Measurements from ENCODE around the gene OR51V1.
A peak's percentile ranks its signal among the peaks of the same experiment; 100 is the strongest.
"Not testable (repeated sequence)": the region's sequence is repeated elsewhere in the genome, so short reads cannot be mapped to it uniquely, and the experiment has no call there.

The OR51V1 gene

DNA sequence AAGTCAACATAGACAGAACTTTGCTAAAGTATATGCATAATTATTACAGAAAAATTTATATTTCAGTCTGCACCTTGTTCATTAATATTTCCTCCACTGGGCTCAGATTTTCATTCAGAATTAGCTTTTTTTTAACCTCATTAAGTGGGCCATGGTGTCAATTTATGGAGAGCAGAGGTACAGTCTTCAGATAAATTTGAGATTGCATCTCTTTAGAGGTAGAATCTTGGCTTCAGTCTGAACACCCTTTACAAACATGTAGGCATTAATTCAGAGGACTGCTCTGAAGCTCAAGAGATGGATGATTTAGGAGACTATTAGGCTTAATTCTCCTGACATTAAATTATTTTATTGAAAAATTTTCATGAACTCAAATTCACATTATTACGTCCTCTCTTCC lies 29.8 kb upstream of the OR51V1 start:
- no peak for DNase-seq

GRCh38 chr11:5229796-5230195 lies 29.3 kb upstream of the OR51V1 start:
- DNase-seq: no peak

DNA sequence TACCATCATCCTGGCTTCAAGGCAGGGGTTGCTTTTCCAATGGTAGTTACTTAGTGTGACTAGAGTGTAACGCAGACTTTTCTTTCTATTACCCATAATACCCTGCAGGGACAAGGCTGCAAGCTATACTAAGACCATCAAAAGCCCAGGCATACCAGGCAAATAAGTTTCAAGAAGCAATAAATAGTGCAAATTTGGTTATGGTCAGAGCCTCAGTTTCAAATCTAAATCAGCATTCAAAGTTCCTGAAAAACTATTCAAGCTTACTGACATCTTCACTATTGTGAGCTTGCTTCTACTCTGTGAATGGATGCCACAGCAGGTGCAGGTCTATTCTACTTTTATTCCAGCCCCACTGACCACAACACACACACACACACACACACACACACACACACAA lies 28.9 kb upstream of the OR51V1 start:
- DNase-seq: no peak

DNA sequence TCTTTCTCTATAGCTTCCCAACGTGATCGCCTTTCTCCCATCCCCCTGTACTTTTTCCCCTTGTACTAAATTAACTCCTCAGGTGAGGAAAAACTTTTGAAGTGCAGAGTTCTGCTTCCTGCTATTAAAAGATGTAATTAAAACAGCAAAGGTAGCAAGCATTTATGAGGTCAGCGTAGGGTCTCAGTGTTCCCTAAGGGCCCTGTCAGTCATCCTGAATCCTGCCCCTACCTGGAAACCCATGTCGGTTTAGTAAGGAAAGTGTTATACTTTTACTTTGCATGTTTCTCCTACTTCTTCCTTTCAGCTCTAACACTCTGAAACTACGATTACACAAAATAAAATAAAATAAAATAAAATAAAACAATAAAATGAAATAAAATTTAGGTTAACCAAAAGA lies 27.6 kb upstream of the OR51V1 start:
- no peak for DNase-seq

DNA sequence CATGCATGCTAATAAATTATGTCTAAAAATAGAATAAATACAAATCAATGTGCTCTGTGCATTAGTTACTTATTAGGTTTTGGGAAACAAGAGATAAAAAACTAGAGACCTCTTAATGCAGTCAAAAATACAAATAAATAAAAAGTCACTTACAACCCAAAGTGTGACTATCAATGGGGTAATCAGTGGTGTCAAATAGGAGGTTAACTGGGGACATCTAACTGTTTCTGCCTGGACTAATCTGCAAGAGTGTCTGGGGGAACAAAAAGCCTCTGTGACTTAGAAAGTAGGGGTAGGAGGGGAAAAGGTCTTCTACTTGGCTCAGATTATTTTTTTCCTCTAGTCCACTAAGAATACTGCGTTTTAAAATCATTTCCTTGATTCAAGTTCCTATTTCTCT lies 27.2 kb upstream of the OR51V1 start:
- no peak for DNase-seq

DNA sequence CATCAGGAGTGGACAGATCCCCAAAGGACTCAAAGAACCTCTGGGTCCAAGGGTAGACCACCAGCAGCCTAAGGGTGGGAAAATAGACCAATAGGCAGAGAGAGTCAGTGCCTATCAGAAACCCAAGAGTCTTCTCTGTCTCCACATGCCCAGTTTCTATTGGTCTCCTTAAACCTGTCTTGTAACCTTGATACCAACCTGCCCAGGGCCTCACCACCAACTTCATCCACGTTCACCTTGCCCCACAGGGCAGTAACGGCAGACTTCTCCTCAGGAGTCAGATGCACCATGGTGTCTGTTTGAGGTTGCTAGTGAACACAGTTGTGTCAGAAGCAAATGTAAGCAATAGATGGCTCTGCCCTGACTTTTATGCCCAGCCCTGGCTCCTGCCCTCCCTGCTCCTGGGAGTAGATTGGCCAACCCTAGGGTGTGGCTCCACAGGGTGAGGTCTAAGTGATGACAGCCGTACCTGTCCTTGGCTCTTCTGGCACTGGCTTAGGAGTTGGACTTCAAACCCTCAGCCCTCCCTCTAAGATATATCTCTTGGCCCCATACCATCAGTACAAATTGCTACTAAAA lies 26.3 kb upstream of the OR51V1 start, which contains the start of gene HBB:
Gene HBB, minus strand, starts transcription at position 340 of the 579 bp plus-strand sequence. Its CDS starts 50 bp downstream, at position 290.
- no peak for DNase-seq

DNA sequence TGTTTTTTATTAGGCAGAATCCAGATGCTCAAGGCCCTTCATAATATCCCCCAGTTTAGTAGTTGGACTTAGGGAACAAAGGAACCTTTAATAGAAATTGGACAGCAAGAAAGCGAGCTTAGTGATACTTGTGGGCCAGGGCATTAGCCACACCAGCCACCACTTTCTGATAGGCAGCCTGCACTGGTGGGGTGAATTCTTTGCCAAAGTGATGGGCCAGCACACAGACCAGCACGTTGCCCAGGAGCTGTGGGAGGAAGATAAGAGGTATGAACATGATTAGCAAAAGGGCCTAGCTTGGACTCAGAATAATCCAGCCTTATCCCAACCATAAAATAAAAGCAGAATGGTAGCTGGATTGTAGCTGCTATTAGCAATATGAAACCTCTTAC lies 25.0 kb upstream of the OR51V1 start:
- DNase-seq: no peak

DNA sequence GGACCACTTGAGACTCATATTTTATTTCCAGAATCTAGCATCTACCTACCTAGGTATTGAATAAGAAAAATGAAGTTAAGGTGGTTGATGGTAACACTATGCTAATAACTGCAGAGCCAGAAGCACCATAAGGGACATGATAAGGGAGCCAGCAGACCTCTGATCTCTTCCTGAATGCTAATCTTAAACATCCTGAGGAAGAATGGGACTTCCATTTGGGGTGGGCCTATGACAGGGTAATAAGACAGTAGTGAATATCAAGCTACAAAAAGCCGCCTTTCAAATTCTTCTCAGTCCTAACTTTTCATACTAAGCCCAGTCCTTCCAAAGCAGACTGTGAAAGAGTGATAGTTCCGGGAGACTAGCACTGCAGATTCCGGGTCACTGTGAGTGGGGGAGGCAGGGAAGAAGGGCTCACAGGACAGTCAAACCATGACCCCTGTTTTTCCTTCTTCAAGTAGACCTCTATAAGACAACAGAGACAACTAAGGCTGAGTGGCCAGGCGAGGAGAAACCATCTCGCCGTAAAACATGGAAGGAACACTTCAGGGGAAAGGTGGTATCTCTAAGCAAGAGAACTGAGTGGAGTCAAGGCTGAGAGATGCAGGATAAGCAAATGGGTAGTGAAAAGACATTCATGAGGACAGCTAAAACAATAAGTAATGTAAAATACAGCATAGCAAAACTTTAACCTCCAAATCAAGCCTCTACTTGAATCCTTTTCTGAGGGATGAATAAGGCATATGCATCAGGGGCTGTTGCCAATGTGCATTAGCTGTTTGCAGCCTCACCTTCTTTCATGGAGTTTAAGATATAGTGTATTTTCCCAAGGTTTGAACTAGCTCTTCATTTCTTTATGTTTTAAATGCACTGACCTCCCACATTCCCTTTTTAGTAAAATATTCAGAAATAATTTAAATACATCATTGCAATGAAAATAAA lies 24.3 kb upstream of the OR51V1 start:
- no peak for DNase-seq

- DNase-seq: no peak
Observed at GRCh38 chr11:5223686-5224085, 23.2 kb upstream of the OR51V1 start.

DNA sequence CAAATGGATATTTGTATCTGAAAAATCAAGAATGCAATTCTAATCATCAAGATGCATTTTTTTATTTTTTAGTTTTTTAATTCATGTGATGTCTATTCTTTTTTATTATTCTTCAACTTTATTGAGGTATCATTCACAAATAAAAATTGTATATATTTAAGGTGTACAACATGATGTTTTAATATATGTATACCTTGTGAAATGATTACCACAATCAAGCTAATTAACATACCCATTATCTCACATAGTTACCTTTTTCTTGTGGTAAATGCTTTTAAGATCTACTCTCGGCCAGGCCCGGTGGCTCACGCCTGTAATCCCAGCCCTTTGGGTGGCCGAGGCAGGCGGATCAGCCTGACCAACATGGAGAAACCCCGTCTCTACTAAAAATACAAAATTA lies 22.7 kb upstream of the OR51V1 start:
- DNase-seq: no peak

DNA sequence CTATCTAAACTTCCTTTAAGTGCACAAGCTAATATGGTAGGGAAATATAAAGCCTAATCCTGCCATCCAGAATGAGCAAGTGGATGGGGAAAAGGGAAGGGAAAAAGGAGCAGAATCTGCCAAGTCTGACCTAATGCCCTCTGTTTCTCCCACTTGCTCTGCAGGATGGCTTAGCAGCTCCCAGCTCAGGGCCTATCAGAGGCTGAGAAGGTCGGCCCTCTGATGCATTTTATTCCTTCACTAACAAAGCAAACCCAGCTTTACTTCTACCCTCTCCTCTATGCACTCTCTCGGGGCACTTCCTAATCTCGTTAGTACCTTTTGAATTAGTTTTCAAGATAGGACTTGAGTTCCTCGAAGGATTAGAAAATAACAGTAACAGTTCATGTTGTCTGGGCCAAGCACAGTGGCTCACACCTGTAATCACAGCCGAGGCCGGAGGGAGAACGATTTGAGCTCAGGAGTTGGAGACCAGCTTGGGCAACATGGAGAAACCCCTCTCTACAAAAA lies 9.9 kb upstream of the OR51V1 start:
- DNase-seq: no peak

- DNase-seq: peak; percentile 28 to 48
Observed at GRCh38 chr11:5204787-5205186, 4.3 kb upstream of the OR51V1 start.

DNA sequence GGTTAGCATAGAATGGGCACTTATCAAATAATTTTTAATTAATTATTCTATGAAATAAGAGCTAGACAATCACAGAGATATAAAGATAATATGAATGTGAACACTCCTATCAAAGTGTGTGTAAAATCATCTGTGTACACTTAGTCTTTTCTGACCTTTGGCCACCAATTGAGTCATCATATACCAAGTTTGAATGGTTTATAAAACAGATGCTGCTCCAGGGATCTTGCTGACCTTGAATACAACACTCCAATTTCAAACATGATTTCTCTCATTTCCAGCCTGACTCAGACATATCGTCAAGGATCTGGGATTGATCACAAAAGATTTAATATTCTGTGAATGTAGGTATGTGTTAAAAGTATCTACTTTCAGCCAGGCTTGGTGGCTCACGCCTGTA lies 2.9 kb upstream of the OR51V1 start:
- DNase-seq: no peak

DNA sequence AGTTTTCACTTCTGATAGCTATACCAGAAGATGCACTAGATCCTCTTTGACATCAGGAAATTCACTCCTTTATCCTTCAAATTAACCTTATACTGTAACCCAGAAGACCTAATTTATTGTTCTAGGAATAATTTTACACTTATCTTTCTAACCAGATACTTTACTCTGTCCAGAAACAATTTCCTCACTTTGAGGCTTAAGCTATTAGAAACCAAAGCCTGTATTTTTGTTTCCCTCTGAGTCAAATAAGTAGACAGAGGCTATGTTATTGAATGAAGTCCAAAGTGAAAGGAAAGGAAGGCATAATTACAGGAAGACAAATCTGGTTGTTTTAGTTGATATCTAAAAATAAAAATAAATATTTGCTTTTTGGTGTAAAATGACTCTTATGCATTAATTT lies 2.2 kb downstream of the OR51V1 start:
- no peak for DNase-seq

GRCh38 chr11:5197536-5197935 lies 2.9 kb downstream of the OR51V1 start:
- DNase-seq: peak; percentile 71 to 78

DNA sequence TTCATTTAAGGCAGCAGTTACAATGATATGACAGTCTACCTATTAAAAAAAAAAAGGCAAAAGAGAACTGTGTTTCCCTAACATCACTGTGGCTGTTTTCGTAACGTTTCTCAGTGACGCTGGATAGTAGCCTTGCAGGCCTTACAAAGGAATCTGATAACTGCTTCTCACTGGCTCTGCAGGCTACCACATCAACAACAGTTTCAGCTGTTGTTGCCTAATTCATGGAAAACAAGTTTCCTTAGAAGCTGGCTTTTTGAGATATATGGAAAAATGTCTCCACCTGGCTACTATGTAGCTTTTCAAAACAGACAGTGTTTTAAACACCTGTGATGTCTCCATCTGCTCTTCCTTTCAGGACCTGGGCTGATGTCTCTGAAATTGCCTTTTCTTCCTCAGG lies 3.8 kb downstream of the OR51V1 start:
- no peak for DNase-seq

GRCh38 chr11:5196067-5196466 lies 4.4 kb downstream of the OR51V1 start:
- DNase-seq: no peak

- DNase-seq: no peak
Observed at GRCh38 chr11:5192738-5193137, 7.7 kb downstream of the OR51V1 start.

DNA sequence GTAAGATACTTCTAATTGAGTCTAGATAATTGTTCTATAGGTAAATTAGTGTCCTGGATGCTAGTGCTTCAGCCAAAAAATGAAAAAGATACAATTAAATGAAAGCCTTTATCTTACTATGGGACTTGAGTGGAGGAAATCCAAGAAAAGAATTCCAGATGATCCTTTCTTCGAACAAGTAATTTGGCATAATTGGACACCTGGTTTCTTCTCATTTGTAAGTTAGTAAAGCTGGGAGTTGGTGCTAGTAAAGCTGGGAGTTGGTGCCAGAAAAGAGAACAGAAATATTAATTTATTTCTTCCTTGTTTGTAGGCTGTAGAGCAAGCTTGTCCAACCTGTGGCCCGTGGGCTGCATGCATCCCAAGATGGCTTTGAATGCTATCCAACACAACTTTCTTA lies 12.3 kb downstream of the OR51V1 start:
- DNase-seq: no peak

- DNase-seq: no peak
Observed at GRCh38 chr11:5178046-5178837, 22.2 kb downstream of the OR51V1 start.

- DNase-seq: no peak
Observed at GRCh38 chr11:5174934-5175333, 25.5 kb downstream of the OR51V1 start.

DNA sequence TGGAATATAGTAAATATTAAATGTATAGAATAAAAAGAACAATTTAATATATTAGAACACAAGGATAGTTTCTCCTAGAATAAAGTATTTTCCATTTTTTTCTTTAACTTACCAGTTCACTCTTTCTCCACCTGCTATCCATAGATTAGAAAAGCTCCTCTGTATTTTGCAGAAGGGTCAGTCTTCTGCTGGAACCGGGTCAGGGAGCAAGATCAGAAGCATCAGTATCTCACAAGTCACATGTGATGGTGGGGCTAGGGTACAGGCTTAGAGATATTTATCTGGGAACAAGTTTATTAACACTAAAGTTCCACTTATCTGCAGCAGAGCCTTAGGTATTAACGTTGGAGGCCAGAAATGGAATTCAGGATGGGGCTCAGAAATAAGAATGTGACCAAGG lies 28.6 kb downstream of the OR51V1 start:
- no peak for DNase-seq

- DNase-seq: not testable (repeated sequence)
Observed at GRCh38 chr11:5165898-5166297, 34.6 kb downstream of the OR51V1 start.

All from inflammatory macrophage treated with lipopolysaccharide for 1 hour (primary cell).